NCI-H446 (cell line): Measurements from ENCODE around the gene CPTP.

Source experiments
- DNase-seq, 2 experiments: peaks; one replicate each; lab custom pipeline; 2025; lab: John Stamatoyannopoulos, UW

Gene CPTP

GRCh38 chr1:1292442-1292779 is 32.2 kb upstream of the CPTP start:
- no peak for DNase-seq

- DNase-seq = no peak
These were observed 31.8 kb upstream of the CPTP start for GRCh38 chr1:1292851-1293250.

- DNase-seq = no peak
These were observed 31.0 kb upstream of the CPTP start for GRCh38 chr1:1293263-1294249.

- DNase-seq = no peak
These were observed 30.2 kb upstream of the CPTP start for GRCh38 chr1:1294250-1294890.

GRCh38 chr1:1295154-1295923 is 29.3 kb upstream of the CPTP start:
- no peak for DNase-seq

GRCh38 chr1:1296070-1297061 is 28.2 kb upstream of the CPTP start:
- DNase-seq = no peak

- DNase-seq = no peak
These were observed 26.7 kb upstream of the CPTP start for GRCh38 chr1:1297802-1298424.

GRCh38 chr1:1298861-1299685 is 25.5 kb upstream of the CPTP start:
- peak in 1 of 2 experiments; percentile 36 for DNase-seq

GRCh38 chr1:1299686-1300351 is 24.8 kb upstream of the CPTP start:
- no peak for DNase-seq

- no peak for DNase-seq
These were observed 24.3 kb upstream of the CPTP start for GRCh38 chr1:1300352-1300739.

GRCh38 chr1:1302006-1302430 is 22.6 kb upstream of the CPTP start:
- DNase-seq = no peak

- DNase-seq = no peak
These were observed 21.6 kb upstream of the CPTP start for GRCh38 chr1:1302951-1303509.

GRCh38 chr1:1303736-1304135 is 20.9 kb upstream of the CPTP start:
- DNase-seq = no peak

- DNase-seq = peak; percentile 94 to 96
These were observed 20.0 kb upstream of the CPTP start for GRCh38 chr1:1304331-1305299.

GRCh38 chr1:1305300-1306069 is 19.1 kb upstream of the CPTP start:
- DNase-seq = peak; percentile 82 to 91

GRCh38 chr1:1306070-1306660 is 18.4 kb upstream of the CPTP start:
- peak; percentile 70 to 73 for DNase-seq
